Neutrophil (primary cell): Measurements from ENCODE around the gene TRIM71.
"Not testable (repeated sequence)": the region's sequence is repeated elsewhere in the genome, so short reads cannot be mapped to it uniquely, and the experiment has no call there.

Experiments used
- H3K27ac ChIP-seq: fragments of 200-600 bp; sonication (generic); 2 replicates; pipeline ENCODE4 v1.5.1; 2016; ENCODE audit warnings: mild to moderate bottlenecking, moderate library complexity
- H3K27me3 ChIP-seq: fragments of 200-600 bp; sonication (generic); 2 replicates; pipeline ENCODE4 v1.6.0; 2016; ENCODE audit warnings: mild to moderate bottlenecking
- H3K36me3 ChIP-seq: fragments of 200-600 bp; sonication (generic); 2 replicates; pipeline ENCODE4 v1.5.1; 2017
- H3K4me1 ChIP-seq, 2 experiments: fragments of 200-600 bp in 1 of 2; sonication (generic) in 1 of 2; 1 replicate in 1 of 2; 2 replicates in 1 of 2; pipeline versions ENCODE4 v1.5.1 to v1.6.1; 2013 to 2016; ENCODE audit warnings: low read depth in 1 of 2, low read length in 1 of 2, mild to moderate bottlenecking in 1 of 2, moderate library complexity in 1 of 2; ENCODE audit not compliant: control insufficient read depth in 1 of 2, insufficient read depth in 1 of 2
- H3K4me3 ChIP-seq, 2 experiments: fragments of 200-600 bp in 1 of 2; sonication (generic) in 1 of 2; 1 replicate in 1 of 2; 2 replicates in 1 of 2; pipeline ENCODE4 v1.5.1; 2013 to 2016; ENCODE audit warnings: low read depth in 1 of 2, low read length in 1 of 2, mild to moderate bottlenecking in 1 of 2, moderate library complexity in 1 of 2
- H3K9me3 ChIP-seq: fragments of 200-600 bp; sonication (generic); 2 replicates; pipeline ENCODE4 v1.5.1; 2016
- TF ChIP-seq, protein P1 (sequence below): fragments of 200-600 bp; sonication (generic); IDR thresholded peaks from 2 replicates; pipeline ENCODE4 v1.5.1; 2016; ENCODE audit warnings: antibody characterized with exemption

Gene TRIM71

GRCh38 chr3:32940726-32941125, 122.9 kb downstream of the TRIM71 start:
- TF ChIP-seq, protein P1, sequence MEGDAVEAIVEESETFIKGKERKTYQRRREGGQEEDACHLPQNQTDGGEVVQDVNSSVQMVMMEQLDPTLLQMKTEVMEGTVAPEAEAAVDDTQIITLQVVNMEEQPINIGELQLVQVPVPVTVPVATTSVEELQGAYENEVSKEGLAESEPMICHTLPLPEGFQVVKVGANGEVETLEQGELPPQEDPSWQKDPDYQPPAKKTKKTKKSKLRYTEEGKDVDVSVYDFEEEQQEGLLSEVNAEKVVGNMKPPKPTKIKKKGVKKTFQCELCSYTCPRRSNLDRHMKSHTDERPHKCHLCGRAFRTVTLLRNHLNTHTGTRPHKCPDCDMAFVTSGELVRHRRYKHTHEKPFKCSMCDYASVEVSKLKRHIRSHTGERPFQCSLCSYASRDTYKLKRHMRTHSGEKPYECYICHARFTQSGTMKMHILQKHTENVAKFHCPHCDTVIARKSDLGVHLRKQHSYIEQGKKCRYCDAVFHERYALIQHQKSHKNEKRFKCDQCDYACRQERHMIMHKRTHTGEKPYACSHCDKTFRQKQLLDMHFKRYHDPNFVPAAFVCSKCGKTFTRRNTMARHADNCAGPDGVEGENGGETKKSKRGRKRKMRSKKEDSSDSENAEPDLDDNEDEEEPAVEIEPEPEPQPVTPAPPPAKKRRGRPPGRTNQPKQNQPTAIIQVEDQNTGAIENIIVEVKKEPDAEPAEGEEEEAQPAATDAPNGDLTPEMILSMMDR = no peak
- Histone ChIP-seq H3K9me3 (no peaks in the 10 kb centered on the region), H3K27ac (no peak overlapping the region), H3K27me3 (no peaks in the 10 kb centered on the region), H3K36me3 (no peaks in the 10 kb centered on the region), H3K4me3 (no peak overlapping the region), H3K4me1 (no peaks in the 10 kb centered on the region)

GRCh38 chr3:32945136-32945535, 127.3 kb downstream of the TRIM71 start:
- Histone ChIP-seq H3K36me3 (no peaks in the 10 kb centered on the region), H3K4me3 (no peak overlapping the region), H3K4me1 (no peaks in the 10 kb centered on the region), H3K27me3 (no peaks in the 10 kb centered on the region), H3K27ac (no peak overlapping the region), H3K9me3 (no peaks in the 10 kb centered on the region)
- TF ChIP-seq, protein P1 = no peak

GRCh38 chr3:32945598-32945997, 127.8 kb downstream of the TRIM71 start:
- H3K36me3 ChIP-seq, H3K9me3 ChIP-seq, H3K27ac ChIP-seq, H3K27me3 ChIP-seq, H3K4me3 ChIP-seq, H3K4me1 ChIP-seq: not testable (repeated sequence)

DNA sequence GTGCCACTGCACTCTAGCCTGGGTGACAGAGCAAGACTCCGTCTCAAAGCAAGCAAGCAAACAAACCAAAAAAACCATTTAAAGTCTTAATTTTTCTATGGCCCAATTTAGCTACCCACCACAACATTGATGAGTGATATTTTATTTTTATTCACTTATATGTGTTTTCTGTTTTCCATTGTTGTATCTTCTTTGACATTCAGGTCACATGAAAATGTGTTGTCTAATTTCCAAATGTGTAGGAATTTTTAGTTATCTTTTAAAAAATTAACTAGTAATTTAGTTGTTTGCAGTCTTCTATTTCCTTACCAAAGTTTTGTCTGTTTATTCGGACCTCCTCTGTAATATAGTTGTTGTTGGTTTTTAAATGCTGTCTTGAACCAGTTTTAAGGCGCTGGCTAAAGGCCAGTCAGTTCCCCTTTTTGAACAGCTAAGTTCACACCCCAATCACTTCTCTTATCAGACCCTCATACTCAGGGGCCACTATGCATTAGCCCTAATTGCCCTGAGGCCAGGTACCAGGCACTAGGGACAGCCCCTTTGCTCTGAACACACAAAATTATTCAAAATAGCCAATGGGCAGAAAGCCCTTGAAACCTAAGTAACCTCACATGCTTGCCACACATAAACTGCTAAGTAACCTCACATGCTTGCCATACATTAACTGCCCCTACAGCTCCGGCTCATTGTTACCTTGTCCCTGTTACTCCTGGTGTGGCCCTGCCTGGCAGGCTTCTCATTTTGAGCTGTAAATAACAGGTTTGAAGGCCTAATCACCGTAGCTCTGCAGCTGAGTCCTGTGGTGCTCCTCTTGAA, 129.4 kb downstream of the TRIM71 start:
- Histone ChIP-seq H3K36me3 (no peaks in the 10 kb centered on the region), H3K4me3 (no peak overlapping the region), H3K4me1 (no peaks in the 10 kb centered on the region), H3K27ac (no peak overlapping the region), H3K9me3 (no peaks in the 10 kb centered on the region), H3K27me3 (no peaks in the 10 kb centered on the region)
- TF ChIP-seq, protein P1 = no peak
